Activated CD8-positive, alpha-beta memory T cell treated with anti-CD3 and anti-CD28 coated beads, Interleukin-2, amount 50 U/mL, for 4 hours (primary cell): ENCODE measurements around the gene PAPOLB.

Experiments used
- DNase-seq: peaks from one replicate; pipeline ENCODE4 v3.0.0-alpha.2; 2020

The PAPOLB gene

GRCh38 chr7:4820405-4820966, 41.3 kb downstream of the PAPOLB start:
- no peak for DNase-seq

GRCh38 chr7:4819560-4820404, 42.0 kb downstream of the PAPOLB start:
- no peak for DNase-seq

DNA sequence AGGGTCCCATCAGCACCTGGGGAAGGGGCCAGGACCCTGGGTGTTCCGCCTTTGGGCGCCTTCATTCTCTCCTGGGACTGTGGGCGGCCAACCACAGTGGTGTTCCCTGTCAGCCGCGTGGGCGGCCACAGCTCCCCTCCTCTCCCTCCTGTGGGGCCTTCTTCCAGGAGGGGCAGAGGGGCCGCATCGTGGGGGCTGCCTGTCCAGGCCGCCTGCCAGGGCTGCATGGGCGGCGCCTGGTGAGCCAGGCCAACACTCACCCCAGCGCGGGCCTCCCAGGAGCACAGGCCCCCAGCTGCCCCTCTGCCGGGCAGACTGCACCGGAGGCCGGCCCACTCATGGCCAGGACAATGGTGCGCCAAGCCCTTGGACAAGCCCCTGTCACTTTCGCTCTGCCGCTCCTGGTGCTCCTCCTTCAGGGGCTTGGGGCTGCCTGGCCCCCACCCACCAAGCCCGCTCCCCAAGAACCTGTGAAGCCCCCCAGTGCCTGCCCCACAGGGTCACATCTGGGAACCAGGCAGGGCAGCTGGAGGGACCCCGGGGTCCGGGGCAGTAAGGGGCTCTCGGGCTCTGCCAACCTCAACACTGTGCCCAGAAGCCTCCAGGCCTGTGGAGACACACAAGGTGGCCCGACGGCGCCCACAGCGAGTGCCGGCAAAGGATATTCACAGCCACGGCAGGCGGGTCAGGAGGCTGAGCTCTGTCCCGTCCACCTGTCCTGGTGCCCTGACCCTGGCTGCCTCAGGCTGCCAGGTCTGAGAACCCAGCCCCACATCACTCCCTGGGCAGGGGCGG, 43.6 kb downstream of the PAPOLB start:
- DNase-seq, result no peak

- DNase-seq, result no peak
Measured at GRCh38 chr7:4817178-4817901, 44.5 kb downstream of the PAPOLB start.

DNA sequence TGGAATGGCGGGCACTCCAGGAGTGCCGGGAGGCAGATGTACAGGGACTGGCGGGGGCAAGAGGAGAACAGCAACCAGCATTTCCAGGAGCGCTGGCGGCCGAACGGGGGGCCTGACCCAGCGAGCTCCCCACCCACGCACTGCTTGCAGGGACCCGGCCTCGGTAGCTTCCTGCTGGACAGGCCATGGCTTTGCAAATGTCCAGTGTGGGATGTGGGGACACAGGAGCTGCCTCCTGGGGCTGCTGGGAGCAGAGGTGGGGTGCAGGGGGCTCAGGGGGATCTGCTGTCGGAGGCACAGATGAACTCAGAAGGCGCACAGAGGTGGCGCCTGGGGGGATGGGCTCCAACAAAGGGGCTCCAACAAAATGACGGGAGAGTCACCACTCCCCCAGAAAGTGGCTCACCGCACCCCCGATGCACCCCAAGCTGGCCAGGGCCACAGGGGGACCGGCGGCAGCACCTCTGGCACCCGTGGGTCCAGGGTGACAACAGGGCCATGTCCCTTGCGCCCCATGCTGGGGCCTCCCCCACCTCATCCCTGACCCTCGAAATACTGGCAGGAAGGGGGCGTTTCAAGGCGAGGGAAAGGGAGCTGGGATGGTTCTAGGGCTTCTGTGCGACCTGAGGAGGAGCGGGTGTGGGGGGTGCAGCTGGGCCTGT, 45.3 kb downstream of the PAPOLB start:
- no peak for DNase-seq

DNA sequence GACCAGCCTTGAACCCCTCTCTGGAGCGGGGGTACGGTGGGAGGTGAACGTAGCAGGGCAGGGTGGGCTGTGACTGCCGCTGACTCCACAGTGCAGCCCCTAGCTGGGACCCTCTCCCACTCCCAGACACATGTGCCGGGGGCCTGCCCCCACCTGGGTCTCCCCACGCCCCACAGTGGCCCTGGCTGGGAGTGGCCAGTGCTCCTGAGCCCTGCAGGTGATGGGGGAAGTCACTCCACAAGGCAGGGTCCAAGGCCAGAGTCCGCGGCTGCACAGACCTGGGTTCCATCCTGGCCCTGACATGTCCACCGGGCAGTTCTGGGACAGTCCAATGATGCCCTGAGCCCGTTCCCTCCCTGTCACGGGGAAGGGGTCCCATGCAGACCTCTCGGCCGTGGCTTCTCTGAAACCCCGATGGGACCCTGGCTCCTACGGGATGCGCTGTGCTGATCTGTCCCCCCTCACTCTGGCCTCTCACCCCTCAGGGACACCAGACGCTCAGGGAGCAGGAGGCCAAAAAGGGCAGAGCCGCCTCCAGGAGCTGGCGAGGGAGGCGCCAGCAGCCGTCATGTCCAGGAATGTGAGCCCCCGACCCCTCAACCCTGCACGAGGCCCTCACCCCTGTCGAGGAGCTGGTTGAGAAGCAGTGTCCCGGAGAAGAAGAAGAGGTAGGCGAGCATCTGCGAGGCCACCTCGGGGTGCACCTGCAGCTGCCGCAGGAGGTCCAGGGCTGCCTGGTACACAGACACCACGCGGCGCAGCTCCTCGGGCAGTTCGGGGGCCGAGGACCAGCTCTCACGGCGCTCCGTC, 46.0 kb downstream of the PAPOLB start:
- DNase-seq, result no peak

DNA sequence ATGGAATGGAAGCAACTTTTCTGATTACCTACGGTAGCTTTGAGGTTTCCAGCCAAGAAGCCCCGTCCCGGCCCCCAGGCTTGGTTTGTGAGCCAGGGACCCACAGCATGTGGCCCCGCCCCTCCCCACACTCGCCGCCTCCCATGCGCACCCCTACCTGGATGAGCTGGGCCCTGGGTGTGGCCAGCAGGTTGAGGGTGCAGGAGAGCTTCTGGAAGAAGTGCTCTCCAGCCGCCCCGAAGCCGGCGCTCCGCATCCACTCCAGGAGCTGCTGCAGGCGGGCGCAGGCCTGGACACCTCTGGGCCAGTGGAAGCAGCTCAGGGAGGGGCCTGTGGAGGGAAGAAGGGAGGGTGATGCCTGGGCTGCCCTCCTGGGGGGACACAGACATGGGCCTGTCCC, 46.7 kb downstream of the PAPOLB start:
- DNase-seq, result no peak

DNA sequence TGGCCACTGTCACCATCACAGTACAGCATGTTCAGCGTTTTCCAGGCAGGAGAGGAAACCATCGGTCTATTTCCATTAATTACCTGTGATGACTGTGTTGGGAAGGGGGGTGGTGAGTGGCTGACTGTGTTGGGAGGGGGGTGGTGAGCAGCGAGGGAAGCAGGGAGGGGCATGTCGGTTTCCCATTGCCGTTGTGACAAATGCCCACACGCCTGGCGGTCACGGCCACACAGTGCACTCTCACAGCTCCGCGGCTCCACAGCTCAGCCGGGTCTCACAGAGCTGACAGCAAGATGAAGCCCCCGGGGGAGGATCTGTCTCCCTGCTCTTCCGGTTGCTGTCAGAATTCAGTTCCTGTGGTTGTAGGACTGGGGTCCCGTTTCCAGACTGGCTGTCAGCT, 47.4 kb downstream of the PAPOLB start:
- DNase-seq, result no peak

- DNase-seq, result no peak
Measured at GRCh38 chr7:4809666-4810065, 52.2 kb downstream of the PAPOLB start.

- peak; percentile 47 for DNase-seq
Measured at GRCh38 chr7:4809091-4809591, 52.7 kb downstream of the PAPOLB start.

DNA sequence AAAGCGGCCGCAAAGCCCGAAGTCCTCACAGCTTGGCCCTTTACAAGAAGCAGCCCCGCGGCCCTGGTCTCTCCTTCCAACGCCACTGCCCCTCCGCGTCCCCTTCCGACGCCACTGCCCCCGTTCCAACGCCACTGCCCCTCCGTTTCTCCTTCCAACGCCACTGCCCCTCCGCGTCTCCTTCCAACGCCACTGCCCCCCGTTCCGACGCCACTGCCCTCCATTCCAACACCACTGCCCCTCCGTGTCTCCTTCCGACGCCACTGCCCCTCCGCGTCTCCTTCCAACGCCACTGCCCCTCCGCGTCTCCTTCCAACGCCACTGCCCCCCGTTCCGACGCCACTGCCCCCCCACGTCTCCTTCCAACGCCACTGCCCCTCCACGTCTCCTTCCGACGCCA, 53.3 kb downstream of the PAPOLB start:
- DNase-seq, result no peak

GRCh38 chr7:4808026-4808425, 53.8 kb downstream of the PAPOLB start:
- no peak for DNase-seq
